IPS-NIHi7 (cell line): ENCODE data around the gene ZNF784.

Source experiments
- DNase-seq: peaks from one replicate; pipeline ENCODE4 v3.0.0; 2012; ENCODE audit warnings: mixed read lengths; ENCODE audit errors: extremely low spot score

ZNF784 gene

DNA sequence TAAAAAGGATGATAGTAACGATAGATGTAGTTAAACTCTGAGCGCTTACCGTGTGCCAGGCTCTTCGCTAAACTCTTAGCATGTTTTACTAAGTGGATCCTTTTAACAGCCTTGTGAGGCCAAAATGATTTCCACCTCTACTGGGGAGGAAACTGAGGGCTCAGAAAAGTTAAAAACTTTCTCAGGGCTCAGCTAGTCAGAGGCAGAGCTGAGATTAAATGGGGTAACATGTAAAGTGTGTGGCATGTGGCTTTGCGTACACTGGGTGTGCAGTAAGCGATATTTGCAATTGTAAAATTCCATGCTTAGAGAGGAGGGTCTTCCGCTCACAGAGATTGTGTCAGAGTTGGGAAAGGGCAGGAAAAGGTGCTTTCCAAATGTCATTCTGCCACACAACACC, 32.2 kb upstream of the ZNF784 start:
- DNase-seq: no peak

- no peak for DNase-seq
These were observed 31.3 kb upstream of the ZNF784 start for GRCh38 chr19:55655648-55656040.

- peak; percentile 94 for DNase-seq
These were observed 30.7 kb upstream of the ZNF784 start, which contains the start of gene U2AF2 for GRCh38 chr19:55654868-55655647. Gene U2AF2, plus strand, starts transcription at chr19:55655035. Its CDS starts 70 bp downstream, at chr19:55655105.

GRCh38 chr19:55654323-55654867, 30.0 kb upstream of the ZNF784 start:
- DNase-seq: peak; percentile 88

GRCh38 chr19:55653651-55654322, 29.4 kb upstream of the ZNF784 start:
- DNase-seq: peak; percentile 85

- DNase-seq: no peak
These were observed 28.2 kb upstream of the ZNF784 start for GRCh38 chr19:55652311-55653128.

- no peak for DNase-seq
These were observed 26.9 kb upstream of the ZNF784 start for GRCh38 chr19:55651236-55651635.

- DNase-seq: no peak
These were observed 26.4 kb upstream of the ZNF784 start for GRCh38 chr19:55650602-55651230.

DNA sequence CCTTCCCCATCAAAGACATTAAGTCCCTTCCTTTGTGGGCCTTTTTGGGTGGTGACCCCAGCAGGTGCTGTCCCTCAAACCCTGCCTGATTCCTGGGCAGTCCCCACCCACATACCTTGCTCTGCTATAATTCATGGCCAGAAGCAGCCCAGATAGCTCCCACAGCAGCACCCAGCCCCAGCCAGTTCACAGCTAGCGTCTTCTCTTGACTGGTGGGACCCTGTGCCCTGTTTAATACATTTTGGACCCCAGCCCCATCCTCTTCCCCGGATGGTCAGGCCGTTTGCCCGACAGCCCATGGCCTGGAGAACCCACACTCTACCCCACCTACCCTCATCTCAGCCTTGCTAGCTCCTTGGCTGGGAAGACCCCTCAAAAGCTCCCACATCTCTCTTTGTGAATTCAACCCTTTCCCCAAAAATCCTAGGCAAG, 25.8 kb upstream of the ZNF784 start:
- DNase-seq: no peak

- DNase-seq: no peak
These were observed 25.1 kb upstream of the ZNF784 start for GRCh38 chr19:55649268-55650125.

- no peak for DNase-seq
These were observed 24.4 kb upstream of the ZNF784 start for GRCh38 chr19:55648585-55649267.

DNA sequence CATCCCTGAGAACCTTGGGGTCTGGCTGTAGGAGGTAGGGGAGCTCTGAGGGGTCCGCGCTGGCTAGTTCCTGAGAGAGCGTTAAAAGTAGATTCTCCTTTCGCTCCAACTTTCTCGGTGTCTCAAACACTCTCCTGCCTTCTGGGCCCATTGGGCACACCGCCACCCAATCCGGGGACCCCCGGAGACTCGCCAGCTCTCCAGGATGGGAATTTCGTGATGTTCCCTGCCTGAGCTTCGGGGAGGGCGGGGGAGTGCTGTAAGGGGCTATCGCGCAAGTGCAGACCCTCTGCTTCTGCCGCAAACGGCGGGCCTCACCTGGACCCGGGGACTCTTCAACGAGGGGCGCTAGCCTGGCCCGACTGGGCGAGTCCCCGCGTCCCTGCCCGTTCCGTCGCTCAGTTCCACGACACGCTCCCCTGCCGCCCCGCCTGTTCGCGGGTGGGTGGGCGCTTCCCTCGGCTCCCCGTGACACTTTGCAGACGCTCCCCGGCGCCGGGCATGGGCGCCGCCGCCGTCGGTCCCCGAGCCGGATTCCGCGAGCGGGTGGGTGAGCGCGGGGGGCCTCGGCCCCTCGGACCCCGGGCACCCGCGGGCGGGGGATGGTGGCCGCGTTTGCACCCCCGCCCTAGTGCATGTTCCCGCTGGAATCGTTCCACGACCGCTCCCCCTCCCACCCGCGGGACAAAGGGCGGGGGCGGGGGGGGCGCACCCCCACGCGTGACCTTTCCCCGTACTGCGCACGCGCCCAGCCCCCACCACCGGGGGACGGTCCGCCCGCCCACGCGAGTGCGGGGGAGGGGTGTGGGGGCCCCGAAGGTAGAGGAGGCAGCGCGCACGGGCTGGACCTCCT, 23.6 kb upstream of the ZNF784 start, which contains the start of gene CCDC106:
Gene CCDC106, plus strand, starts transcription at position 481 of the 853 bp plus-strand sequence. CDS start 835 bp downstream, outside the sequence.
- peak; percentile 76 for DNase-seq

GRCh38 chr19:55646889-55647731, 22.7 kb upstream of the ZNF784 start:
- no peak for DNase-seq

DNA sequence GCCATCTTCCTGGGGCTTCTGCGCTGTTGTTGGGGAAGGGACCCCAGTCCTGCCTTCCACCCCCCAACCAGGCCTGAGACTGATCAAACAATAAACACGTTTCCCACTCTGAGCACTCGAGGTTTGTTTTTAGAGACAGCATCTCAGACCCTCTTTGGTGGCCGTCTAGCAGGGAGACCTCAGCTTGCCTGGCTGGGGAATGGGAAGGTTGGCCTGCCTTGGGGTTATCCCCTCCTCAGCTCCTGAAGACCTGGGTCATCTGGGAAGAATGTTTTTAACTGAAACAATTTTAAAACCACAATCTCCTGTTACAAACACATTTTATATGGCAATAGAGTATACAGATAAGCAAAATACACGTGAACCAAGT, 21.1 kb upstream of the ZNF784 start:
- no peak for DNase-seq

DNA sequence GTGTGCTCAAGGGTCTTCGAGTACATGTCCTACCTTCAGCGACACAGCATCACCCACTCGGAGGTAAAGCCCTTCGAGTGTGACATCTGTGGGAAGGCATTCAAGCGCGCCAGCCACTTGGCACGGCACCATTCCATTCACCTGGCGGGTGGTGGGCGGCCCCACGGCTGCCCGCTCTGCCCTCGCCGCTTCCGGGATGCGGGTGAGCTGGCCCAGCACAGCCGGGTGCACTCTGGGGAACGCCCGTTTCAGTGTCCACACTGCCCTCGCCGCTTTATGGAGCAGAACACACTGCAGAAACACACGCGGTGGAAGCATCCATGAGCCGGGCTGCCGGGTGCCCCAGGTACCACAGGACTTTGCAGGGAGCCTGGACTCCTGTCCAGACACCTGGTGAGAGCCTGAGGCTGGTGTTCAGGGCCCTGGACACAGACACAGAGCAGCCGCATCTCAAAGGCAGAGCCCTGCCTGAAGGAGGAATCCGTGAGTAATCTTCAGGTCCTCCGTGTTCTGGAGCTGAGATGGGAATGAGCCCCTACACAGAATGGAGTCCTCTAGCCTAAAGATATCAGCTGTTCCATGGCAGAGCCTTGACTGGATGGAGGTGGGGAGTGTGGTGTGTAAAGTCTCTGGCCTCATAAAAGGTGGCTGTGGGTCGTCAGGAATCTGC, 20.6 kb upstream of the ZNF784 start:
- DNase-seq: no peak

DNA sequence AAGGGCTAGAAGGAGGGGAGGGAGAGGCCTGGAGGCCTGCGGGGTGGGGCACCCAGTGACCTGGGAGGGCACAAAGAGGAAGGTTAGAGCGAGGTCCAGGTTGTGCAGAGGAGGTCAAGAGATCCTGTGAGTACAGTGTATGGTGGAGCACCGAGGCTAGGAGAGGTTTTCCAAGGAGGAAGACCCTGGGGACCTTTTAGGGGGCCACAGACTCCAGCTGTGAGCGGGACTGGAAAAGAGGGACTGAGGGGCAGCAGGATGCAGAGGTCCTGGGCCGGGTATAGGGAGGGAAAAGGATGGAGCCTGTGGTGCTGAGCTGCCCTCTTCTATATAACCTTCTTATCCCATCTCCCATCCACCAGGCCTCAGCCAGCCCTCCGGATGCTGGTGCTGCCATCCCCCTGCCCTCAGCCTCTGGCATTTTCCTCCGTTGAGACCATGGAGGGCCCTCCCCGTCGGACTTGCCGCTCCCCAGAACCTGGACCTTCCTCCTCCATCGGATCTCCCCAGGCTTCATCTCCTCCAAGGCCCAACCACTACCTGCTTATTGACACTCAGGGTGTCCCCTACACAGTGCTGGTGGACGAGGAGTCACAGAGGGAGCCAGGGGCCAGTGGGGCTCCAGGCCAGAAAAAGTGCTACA, 19.9 kb upstream of the ZNF784 start:
- no peak for DNase-seq

DNA sequence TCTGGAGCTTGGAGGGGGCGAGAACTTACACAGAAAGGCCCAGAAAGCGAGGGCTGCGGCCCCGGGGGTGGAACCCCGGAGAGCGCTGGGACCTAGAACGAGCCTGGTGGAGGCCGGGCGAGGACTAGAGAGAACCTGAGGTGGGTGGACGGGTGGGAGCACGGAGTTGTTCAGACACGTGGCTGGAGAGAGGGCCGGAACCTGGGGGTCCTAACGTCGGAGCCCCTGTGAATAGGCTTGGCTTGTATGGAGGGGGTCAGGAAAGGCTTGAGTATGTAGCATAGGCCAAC, 19.5 kb upstream of the ZNF784 start:
- DNase-seq: no peak
